H9 (cell line): ENCODE data around the gene OR10A3. TPM values are rescaled to one million over a fixed set of nuclear protein-coding genes. Genes with fewer than 3 reads are reported as not detected.

Experiments
- DNase-seq: peaks from one replicate; pipeline ENCODE4 v3.0.0-alpha.2; 2017
- H2AFZ ChIP-seq: one replicate; pipeline ENCODE4 v1.6.1; 2013; ENCODE audit warnings: mild to moderate bottlenecking, low read length, control low read depth, moderate library complexity
- H2AK5ac ChIP-seq: 2 replicates; pipeline ENCODE4 v1.6.1; 2013; ENCODE audit warnings: low read length, control low read depth, mixed read lengths; ENCODE audit not compliant: insufficient read length
- H2BK120ac ChIP-seq: one replicate; pipeline ENCODE4 v1.6.1; 2013; ENCODE audit warnings: low read depth, mild to moderate bottlenecking, low read length, control low read depth, inconsistent platforms; ENCODE audit not compliant: poor library complexity, severe bottlenecking
- H2BK12ac ChIP-seq: 2 replicates; pipeline ENCODE4 v1.6.1; 2013; ENCODE audit warnings: low read length, control low read depth, mixed read lengths, low read depth; ENCODE audit not compliant: insufficient read length
- H2BK15ac ChIP-seq: 2 replicates; pipeline ENCODE4 v1.6.1; 2013; ENCODE audit warnings: low read depth, low read length, control low read depth
- H2BK20ac ChIP-seq: one replicate; pipeline ENCODE4 v1.6.1; 2013; ENCODE audit warnings: low read depth, mild to moderate bottlenecking, low read length, control low read depth, inconsistent platforms; ENCODE audit not compliant: poor library complexity, severe bottlenecking
- H2BK5ac ChIP-seq: 2 replicates; pipeline ENCODE4 v1.6.1; 2013; ENCODE audit warnings: low read length, control low read depth, mixed read lengths; ENCODE audit not compliant: insufficient read length
- H3K14ac ChIP-seq: 2 replicates; pipeline ENCODE4 v1.6.1; 2013; ENCODE audit warnings: low read length, control low read depth; ENCODE audit not compliant: insufficient read depth
- H3K18ac ChIP-seq: 2 replicates; pipeline ENCODE4 v1.6.1; 2013; ENCODE audit warnings: low read depth, mild to moderate bottlenecking, mixed read lengths, low read length, control low read depth; ENCODE audit not compliant: insufficient read length
- H3K23ac ChIP-seq: 2 replicates; pipeline ENCODE4 v1.6.1; 2013; ENCODE audit warnings: low read length, control low read depth, mixed read lengths, low read depth; ENCODE audit not compliant: insufficient read length
- H3K23me2 ChIP-seq: 2 replicates; pipeline ENCODE4 v1.6.1; 2013; ENCODE audit warnings: low read depth, mild to moderate bottlenecking, mixed read lengths, low read length, control low read depth; ENCODE audit not compliant: insufficient read length, poor library complexity, severe bottlenecking
- H3K27ac ChIP-seq: 2 replicates; pipeline ENCODE4 v1.5.1; 2013; ENCODE audit warnings: low read length, control low read depth, mixed read lengths, low read depth; ENCODE audit not compliant: insufficient read length
- H3K27me3 ChIP-seq: 2 replicates; pipeline ENCODE4 v1.6.1; 2013; ENCODE audit warnings: low read length, control low read depth, inconsistent platforms; ENCODE audit not compliant: insufficient read depth
- H3K4ac ChIP-seq: 2 replicates; pipeline ENCODE4 v1.6.1; 2013; ENCODE audit warnings: low read depth, mild to moderate bottlenecking, control low read depth, inconsistent platforms, low read length, moderate library complexity
- H3K4me1 ChIP-seq: 2 replicates; pipeline ENCODE4 v1.6.1; 2013; ENCODE audit warnings: low read length, control low read depth, inconsistent platforms; ENCODE audit not compliant: insufficient read depth
- H3K4me2 ChIP-seq: 2 replicates; pipeline ENCODE4 v1.6.1; 2013; ENCODE audit warnings: low read length, control low read depth, mixed read lengths; ENCODE audit not compliant: insufficient read length, insufficient read depth
- H3K56ac ChIP-seq: 2 replicates; pipeline ENCODE4 v1.6.1; 2013; ENCODE audit warnings: low read depth, mild to moderate bottlenecking, mixed read lengths, low read length, control low read depth; ENCODE audit not compliant: insufficient read length
- H3K79me1 ChIP-seq: 2 replicates; pipeline ENCODE4 v1.6.1; 2013; ENCODE audit warnings: low read depth, mild to moderate bottlenecking, moderate library complexity, low read length, control low read depth, inconsistent platforms; ENCODE audit not compliant: insufficient read depth, poor library complexity, severe bottlenecking
- H3K79me2 ChIP-seq: 2 replicates; pipeline ENCODE4 v1.6.1; 2013; ENCODE audit warnings: low read length, control low read depth, inconsistent platforms; ENCODE audit not compliant: insufficient read depth
- H3K9ac ChIP-seq: 2 replicates; pipeline ENCODE4 v1.6.1; 2013; ENCODE audit warnings: low read length, control low read depth, mixed read lengths; ENCODE audit not compliant: insufficient read length; ENCODE audit errors: extremely low read depth
- H3K9me3 ChIP-seq: one replicate; pipeline ENCODE4 v1.6.1; 2013; ENCODE audit warnings: low read depth, low read length, inconsistent platforms; ENCODE audit not compliant: control insufficient read depth
- H3T11ph ChIP-seq: one replicate; pipeline ENCODE4 v1.6.1; 2013; ENCODE audit warnings: mild to moderate bottlenecking, low read length, control low read depth, inconsistent platforms
- H4K20me1 ChIP-seq: one replicate; pipeline ENCODE4 v1.6.1; 2013; ENCODE audit not compliant: control insufficient read depth, insufficient read length, insufficient read depth
- H4K5ac ChIP-seq: 2 replicates; pipeline ENCODE4 v1.6.1; 2013; ENCODE audit warnings: low read depth, mild to moderate bottlenecking, mixed read lengths, low read length, control low read depth; ENCODE audit not compliant: insufficient read length
- H4K8ac ChIP-seq: replicated peaks from 2 replicates; pipeline ENCODE4 v1.6.1; 2013; ENCODE audit warnings: low read length, control low read depth, mixed read lengths, low read depth; ENCODE audit not compliant: insufficient read length
- H4K91ac ChIP-seq: 2 replicates; pipeline ENCODE4 v1.6.1; 2013; ENCODE audit warnings: low read depth, mild to moderate bottlenecking, moderate library complexity, mixed read lengths, low read length, control low read depth; ENCODE audit not compliant: insufficient read length
- H3K27ac Mint-ChIP-seq, 3 experiments: 2 replicates in 2 of 3; 3 replicates in 1 of 3; pipeline ENCODE4 v1.8.0; 2020 to 2021; ENCODE audit warnings: mixed read lengths in 3 of 3, mild to moderate bottlenecking in 1 of 3, moderate library complexity in 1 of 3
- H3K27me3 Mint-ChIP-seq: 2 replicates; pipeline ENCODE4 v1.8.0; 2021; ENCODE audit warnings: low read depth, mild to moderate bottlenecking, moderate library complexity, mixed read lengths
- H3K36me3 Mint-ChIP-seq, 3 experiments: 2 replicates in 2 of 3; 3 replicates in 1 of 3; pipeline ENCODE4 v1.8.0; 2020 to 2021; ENCODE audit warnings: low read depth in 3 of 3, mixed read lengths in 3 of 3; ENCODE audit not compliant: insufficient read depth in 1 of 3
- H3K4me1 Mint-ChIP-seq, 2 experiments: 2 replicates each; pipeline ENCODE4 v1.8.0; 2020; ENCODE audit warnings: mixed read lengths in 2 of 2
- H3K4me3 Mint-ChIP-seq, 2 experiments: 2 replicates in 1 of 2; 3 replicates in 1 of 2; pipeline ENCODE4 v1.8.0; 2020 to 2021; ENCODE audit warnings: mild to moderate bottlenecking in 2 of 2, mixed read lengths in 2 of 2, moderate library complexity in 1 of 2
- H3K9me3 Mint-ChIP-seq, 2 experiments: 2 replicates in 1 of 2; 3 replicates in 1 of 2; pipeline ENCODE4 v1.8.0; 2020; ENCODE audit warnings: mild to moderate bottlenecking in 2 of 2, mixed read lengths in 2 of 2, moderate library complexity in 1 of 2
- CTCF ChIP-seq: fragments of 200-600 bp; sonication (generic); conservative IDR thresholded peaks from 3 replicates; pipeline ENCODE4 v1.8.0; 2021; ENCODE audit warnings: antibody characterized with exemption, mild to moderate bottlenecking
- WGBS: extraction: QIAGEN DNeasy Blood & Tissue Kit; methylation state at CpG from one replicate; pipeline ENCODE4 v1.1.7; 2013; ENCODE audit warnings: missing lambda C conversion rate, low lambda C conversion rate, mixed read lengths; ENCODE audit not compliant: insufficient read length; ENCODE audit errors: extremely low coverage; 5-methylcytosine and 5-hydroxymethylcytosine counted together
- total RNA-seq: library from RNA; stranded (reverse); gene quantifications from 2 replicates; pipeline ENCODE4 v1.2.1, GENCODE V29; 2021

Gene OR10A3
- total RNA-seq, 1 experiment from 2014 or later, result not detected

GRCh38 chr11:7949934-7950333, 8.4 kb upstream of the OR10A3 start:
- H2AFZ ChIP-seq, result no peak overlapping the region
- no peak overlapping the region for H2BK15ac ChIP-seq
- H3K4me2 ChIP-seq, result no peak overlapping the region
- no peaks in the 10 kb centered on the region for H4K20me1 ChIP-seq
- Mint-ChIP-seq H3K9me3 (no peaks in the 10 kb centered on the region; a peak in 1 of 5 replicates), H3K36me3 (no peaks in the 10 kb centered on the region), H3K4me3 (no peak overlapping the region), H3K27ac (no peak overlapping the region), H3K4me1 (no peaks in the 10 kb centered on the region), H3K27me3 (peaks cover 9% of the 10 kb centered on the region)
- H3K9ac ChIP-seq, result no peak overlapping the region
- DNase-seq, result no peak
- H3K23me2 ChIP-seq, result no peaks in the 10 kb centered on the region
- no peak overlapping the region for H4K8ac ChIP-seq
- H3K9me3 ChIP-seq, result no peaks in the 10 kb centered on the region
- no peak overlapping the region for H2BK120ac ChIP-seq
- no peaks in the 10 kb centered on the region for H3K27me3 ChIP-seq
- H3K14ac ChIP-seq, result no peak overlapping the region
- H2AK5ac ChIP-seq, result no peak overlapping the region
- no peak overlapping the region for H2BK12ac ChIP-seq
- no peak overlapping the region for H4K91ac ChIP-seq
- no peak overlapping the region for H3K27ac ChIP-seq
- no peak overlapping the region for H3K56ac ChIP-seq
- no CpG with 5 or more reads among the region's 1 CpG for WGBS
- H3K18ac ChIP-seq, result no peak overlapping the region
- H3K79me2 ChIP-seq, result no peaks in the 10 kb centered on the region
- no peak overlapping the region for H3K23ac ChIP-seq
- H2BK5ac ChIP-seq, result no peak overlapping the region
- no peak overlapping the region for H4K5ac ChIP-seq
- TF ChIP-seq CTCF, result no peak
- no peaks in the 10 kb centered on the region for H3K79me1 ChIP-seq
- no peaks in the 10 kb centered on the region for H3K4me1 ChIP-seq
- no peak overlapping the region for H3K4ac ChIP-seq
- no peak overlapping the region for H2BK20ac ChIP-seq
- H3T11ph ChIP-seq, result no peak overlapping the region
